Kidney (tissue), 14 donors: ENCODE data around the gene FIBCD1. TPM values are rescaled to one million over a fixed set of nuclear protein-coding genes. Genes with fewer than 3 reads are reported as not detected.

Experiments used
- DNase-seq, 5 donors: peaks; one replicate each; pipeline ENCODE4 v3.0.0-alpha.2; 2013 to 2020
- FAIRE-seq: peaks from 2 replicates; lab custom pipeline; 2012; peaks lifted over from hg19 to GRCh38; lab: Jason Lieb, UNC
- H3K27ac ChIP-seq, 2 donors: one replicate each; pipeline ENCODE4 v1.7.0; 2013; ENCODE audit warnings: low read depth in 2 of 2, low read length in 2 of 2, inconsistent platforms in 1 of 2
- H3K27me3 ChIP-seq: one replicate; pipeline ENCODE4 v1.7.1; 2013; ENCODE audit warnings: low read length, inconsistent platforms; ENCODE audit not compliant: control insufficient read depth, insufficient read depth
- H3K36me3 ChIP-seq, 3 donors: one replicate each; pipeline versions ENCODE4 v1.7.0 to v1.7.1; 2013; ENCODE audit warnings: low read length in 3 of 3, control low read depth in 1 of 3, inconsistent platforms in 1 of 3; ENCODE audit not compliant: insufficient read depth in 3 of 3, control insufficient read depth in 2 of 3
- H3K4me1 ChIP-seq, 3 donors: one replicate each; pipeline versions ENCODE4 v1.7.0 to v1.7.1; 2013; ENCODE audit warnings: low read length in 3 of 3, inconsistent platforms in 1 of 3, low read depth in 1 of 3; ENCODE audit not compliant: control insufficient read depth in 2 of 3, insufficient read depth in 2 of 3
- H3K4me3 ChIP-seq, 3 donors: one replicate each; pipeline versions ENCODE4 v1.7.0 to v1.8.1; 2013; ENCODE audit warnings: low read length in 3 of 3, control low read depth in 1 of 3, inconsistent platforms in 1 of 3
- H3K9ac ChIP-seq, 3 donors: one replicate each; pipeline versions ENCODE4 v1.7.0 to v1.7.1; 2013; ENCODE audit warnings: low read length in 3 of 3, control low read depth in 1 of 3, inconsistent platforms in 1 of 3
- H3K9me3 ChIP-seq, 3 donors: one replicate each; pipeline versions ENCODE4 v1.7.0 to v1.7.1; 2013; ENCODE audit warnings: low read length in 3 of 3, control low read depth in 1 of 3, inconsistent platforms in 1 of 3; ENCODE audit not compliant: control insufficient read depth in 2 of 3, insufficient read depth in 1 of 3
- intact Hi-C: fragments of 100-400 bp; cut with DNase I; formaldehyde crosslinking; loops from one replicate; pipeline ENCODE4 v1.11.1; 2022
- polyA plus RNA-seq: library from polyadenylated mRNA; stranded (reverse); fragments of 350-450 nt; fragmentation: Illumina TruSeq; extraction: RNeasy Lipid Tissue Mini Kit (QIAGEN cat#74804); gene quantifications from one replicate; pipeline ENCODE4 v1.2.3, GENCODE V29; 2014; ENCODE audit warnings: low read depth, low replicate concordance; ENCODE audit not compliant: insufficient read depth
- total RNA-seq: library from RNA; stranded (reverse); fragmentation: NEBNext Ultra II Directional; extraction: Animal tissue kit (Norgen Biotek cat#: 25700); gene quantifications from one replicate; pipeline ENCODE4 v1.2.1, GENCODE V29; 2021
- TF ChIP-seq, protein P1 (sequence below): IDR thresholded peaks from 3 replicates; pipeline ENCODE4 v1.5.1; 2012; ENCODE audit warnings: mild to moderate bottlenecking, moderate library complexity, borderline replicate concordance; ENCODE audit not compliant: insufficient read depth; ENCODE audit errors: extremely low read depth
- donor health status: control.
- donor health status: control.
- donor health status: control.
- donor health status: control.
- donor health status: control.
- donor health status: DM: yes; HTN: yes; CAD: no.
- donor health status: Normal renal cell carcinoma (clear cell type).

The FIBCD1 gene
- total and polyA plus RNA-seq, 2 donors from 2014 or later: 0.25 TPM; not detected in 1

DNA sequence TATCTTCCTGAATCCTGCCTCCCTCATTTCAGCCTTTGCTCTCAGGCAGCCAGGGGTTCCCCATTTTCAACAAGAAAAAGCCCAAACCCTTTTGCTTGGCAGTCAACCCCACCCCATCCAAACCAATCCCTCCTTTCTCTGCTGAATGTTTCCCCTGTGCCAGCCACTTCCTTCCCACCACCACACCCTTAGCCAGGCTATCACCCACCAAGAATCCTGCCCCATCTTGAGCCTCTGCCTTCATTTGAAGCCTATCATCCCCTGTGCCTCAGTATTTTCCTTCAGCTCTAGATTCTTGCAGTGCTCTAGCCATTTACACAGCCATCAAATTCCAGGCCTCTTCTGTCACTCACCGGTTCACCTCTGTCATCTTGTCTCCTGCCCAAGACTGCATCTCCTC lies 15.3 kb upstream of the FIBCD1 start:
- H3K4me3 ChIP-seq: no peak overlapping the region
- no peaks in the 10 kb centered on the region for H3K27me3 ChIP-seq
- FAIRE-seq (no peak), DNase-seq (no peak)
- peaks cover 0 to 2% (median 0%) of the 10 kb centered on the region in 3 donors for H3K9me3 ChIP-seq
- no peaks in the 10 kb centered on the region for H3K36me3 ChIP-seq
- intact Hi-C loops: no loop called here
- no peak overlapping the region for H3K27ac ChIP-seq
- H3K9ac ChIP-seq: no peak overlapping the region
- no peaks in the 10 kb centered on the region for H3K4me1 ChIP-seq
- TF ChIP-seq, protein P1, sequence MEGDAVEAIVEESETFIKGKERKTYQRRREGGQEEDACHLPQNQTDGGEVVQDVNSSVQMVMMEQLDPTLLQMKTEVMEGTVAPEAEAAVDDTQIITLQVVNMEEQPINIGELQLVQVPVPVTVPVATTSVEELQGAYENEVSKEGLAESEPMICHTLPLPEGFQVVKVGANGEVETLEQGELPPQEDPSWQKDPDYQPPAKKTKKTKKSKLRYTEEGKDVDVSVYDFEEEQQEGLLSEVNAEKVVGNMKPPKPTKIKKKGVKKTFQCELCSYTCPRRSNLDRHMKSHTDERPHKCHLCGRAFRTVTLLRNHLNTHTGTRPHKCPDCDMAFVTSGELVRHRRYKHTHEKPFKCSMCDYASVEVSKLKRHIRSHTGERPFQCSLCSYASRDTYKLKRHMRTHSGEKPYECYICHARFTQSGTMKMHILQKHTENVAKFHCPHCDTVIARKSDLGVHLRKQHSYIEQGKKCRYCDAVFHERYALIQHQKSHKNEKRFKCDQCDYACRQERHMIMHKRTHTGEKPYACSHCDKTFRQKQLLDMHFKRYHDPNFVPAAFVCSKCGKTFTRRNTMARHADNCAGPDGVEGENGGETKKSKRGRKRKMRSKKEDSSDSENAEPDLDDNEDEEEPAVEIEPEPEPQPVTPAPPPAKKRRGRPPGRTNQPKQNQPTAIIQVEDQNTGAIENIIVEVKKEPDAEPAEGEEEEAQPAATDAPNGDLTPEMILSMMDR: no peak

DNA sequence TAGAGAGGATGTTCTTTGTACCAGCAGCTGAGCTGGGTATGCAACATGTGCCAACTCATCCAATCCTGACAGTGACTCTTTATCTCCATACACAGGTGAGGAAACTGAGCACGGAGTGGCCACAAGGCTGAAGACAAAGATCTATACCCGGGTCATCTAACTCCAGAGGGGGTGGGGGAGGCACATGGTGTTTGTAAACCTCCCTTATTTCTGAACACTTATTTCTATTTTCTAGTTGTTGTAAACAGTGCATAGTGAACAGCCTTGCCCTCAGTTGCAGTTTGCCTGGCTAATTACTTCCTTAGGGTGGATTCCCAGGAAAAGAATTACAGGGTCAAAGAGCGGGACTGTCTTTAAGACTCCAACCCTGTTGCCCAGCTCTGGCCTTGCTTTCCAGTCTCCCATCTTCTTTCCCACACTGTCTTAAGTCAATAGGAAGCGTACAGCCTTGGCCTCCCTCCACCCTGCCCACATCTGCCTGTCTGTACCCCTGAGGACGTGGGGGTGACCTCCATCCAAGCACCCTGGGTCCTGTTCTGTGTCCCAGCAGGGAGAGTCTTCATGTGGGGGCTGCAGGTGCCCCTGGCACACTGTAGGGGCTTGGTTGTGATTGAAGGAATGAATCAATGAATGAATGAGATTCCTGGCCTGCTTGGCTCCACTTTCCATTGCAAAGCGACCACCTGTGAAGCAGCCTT lies 13.2 kb upstream of the FIBCD1 start:
- no peak overlapping the region for H3K27ac ChIP-seq
- no peaks in the 10 kb centered on the region for H3K4me1 ChIP-seq
- H3K36me3 ChIP-seq: no peaks in the 10 kb centered on the region
- intact Hi-C loops: no loop called here
- H3K27me3 ChIP-seq: no peaks in the 10 kb centered on the region
- DNase-seq (no peak), FAIRE-seq (no peak)
- H3K9ac ChIP-seq: no peak overlapping the region
- TF ChIP-seq, protein P1: no peak
- no peak overlapping the region for H3K4me3 ChIP-seq
- H3K9me3 ChIP-seq: peaks cover 0 to 2% (median 0%) of the 10 kb centered on the region in 3 donors

DNA sequence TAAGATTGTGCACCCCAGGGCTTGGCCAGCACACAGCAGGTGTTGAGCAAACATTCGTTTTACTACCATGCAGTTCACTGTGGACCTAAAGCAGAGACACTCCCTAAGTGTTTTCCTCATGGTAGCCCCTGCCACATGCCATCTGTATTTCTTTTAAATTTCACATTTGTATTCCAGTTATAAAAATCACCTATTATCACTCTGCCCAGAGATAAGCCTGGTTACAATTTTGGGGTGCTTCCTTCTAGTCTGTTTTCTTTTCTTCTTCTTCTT lies 10.9 kb upstream of the FIBCD1 start:
- intact Hi-C loops: no loop called here
- TF ChIP-seq, protein P1: no peak
- H3K27ac ChIP-seq: no peak overlapping the region
- H3K36me3 ChIP-seq: no peaks in the 10 kb centered on the region
- no peak overlapping the region for H3K4me3 ChIP-seq
- no peaks in the 10 kb centered on the region for H3K4me1 ChIP-seq
- H3K27me3 ChIP-seq: no peaks in the 10 kb centered on the region
- DNase-seq (no peak), FAIRE-seq (no peak)
- no peaks in the 10 kb centered on the region for H3K9me3 ChIP-seq
- no peak overlapping the region for H3K9ac ChIP-seq
